Fibroblast of mammary gland (primary cell): ENCODE measurements around the gene FGD3.
A peak's percentile ranks its signal among the peaks of the same experiment; 100 is the strongest.

Experiments used
- DNase-seq: peaks from one replicate; pipeline ENCODE4 v3.0.0-alpha.2; 2010; ENCODE audit warnings: low read depth
- H3K4me3 ChIP-seq: 2 replicates; pipeline ENCODE4 v1.5.1; 2011; ENCODE audit warnings: low read depth, mild to moderate bottlenecking, low read length, moderate library complexity; ENCODE audit not compliant: control insufficient read depth
- CTCF ChIP-seq: conservative IDR thresholded peaks from 2 replicates; pipeline ENCODE4 v1.5.1; 2011; ENCODE audit warnings: low read depth, low read length, inconsistent platforms; ENCODE audit not compliant: control insufficient read depth, insufficient read depth

The FGD3 gene

GRCh38 chr9:93072383-93072795, 125.1 kb downstream of the FGD3 start:
- peak; percentile 78 for DNase-seq
- TF ChIP-seq CTCF: no peak
- no peak overlapping the region for H3K4me3 ChIP-seq

GRCh38 chr9:93076101-93076791, 128.9 kb downstream of the FGD3 start:
- no peak for TF ChIP-seq CTCF
- DNase-seq: no peak
- H3K4me3 ChIP-seq: no peak overlapping the region

GRCh38 chr9:93076792-93077128, 129.4 kb downstream of the FGD3 start:
- no peak for DNase-seq
- H3K4me3 ChIP-seq: no peak overlapping the region
- no peak for TF ChIP-seq CTCF

GRCh38 chr9:93077367-93077766, 130.0 kb downstream of the FGD3 start:
- TF ChIP-seq CTCF: no peak
- H3K4me3 ChIP-seq: no peak overlapping the region
- no peak for DNase-seq

- no peak for DNase-seq
- TF ChIP-seq CTCF: no peak
- no peak overlapping the region for H3K4me3 ChIP-seq
Measured at GRCh38 chr9:93077811-93078210, 130.5 kb downstream of the FGD3 start.

GRCh38 chr9:93079371-93079770, 132.0 kb downstream of the FGD3 start:
- no peak for DNase-seq
- no peak for TF ChIP-seq CTCF
- H3K4me3 ChIP-seq: no peak overlapping the region

GRCh38 chr9:93080406-93080805, 133.1 kb downstream of the FGD3 start:
- DNase-seq: no peak
- no peak overlapping the region for H3K4me3 ChIP-seq
- TF ChIP-seq CTCF: no peak
